22Rv1 (cell line): ENCODE measurements around the gene ITPR2.

Experiments used
- CTCF ChIP-seq: fragments of 450-650 bp; IDR thresholded peaks from 2 replicates; pipeline ENCODE4 v1.5.1; 2017; ENCODE audit warnings: mild to moderate bottlenecking
- ZFX ChIP-seq: fragments of 450-650 bp; IDR thresholded peaks from 2 replicates; pipeline ENCODE4 v1.6.1; 2017; ENCODE audit warnings: antibody characterized with exemption, borderline replicate concordance

- TF ChIP-seq CTCF (no peak), ZFX (no peak)
These were observed 266.8 kb downstream of the ITPR2 start for GRCh38 chr12:26566186-26566585.
